H7 (cell line): ENCODE measurements around the gene ZNF609. TPM values are rescaled to one million over a fixed set of nuclear protein-coding genes. Genes with fewer than 3 reads are reported as not detected.

Source experiments
- DNase-seq: peaks from one replicate; pipeline ENCODE4 v3.0.0; 2012
- H3K27me3 ChIP-seq: 2 replicates; pipeline ENCODE4 v1.6.0; 2011; ENCODE audit warnings: mild to moderate bottlenecking, low read length; ENCODE audit not compliant: control insufficient read depth, insufficient read depth
- H3K36me3 ChIP-seq: replicated peaks from 2 replicates; pipeline ENCODE4 v1.5.1; 2011; ENCODE audit warnings: low read length; ENCODE audit not compliant: control insufficient read depth, insufficient read depth
- H3K4me3 ChIP-seq: 2 replicates; pipeline ENCODE4 v1.5.1; 2011; ENCODE audit warnings: low read depth, mild to moderate bottlenecking, control low read depth, low read length, moderate library complexity; ENCODE audit not compliant: insufficient read depth
- total RNA-seq: library from RNA; depleted of rRNA; stranded (reverse); fragments of >200 nt; shearing (Covaris generic); gene quantifications from 2 replicates; pipeline ENCODE4 v1.2.3, GENCODE V29; 2014

ZNF609 gene
- total RNA-seq, 1 experiment from 2014 or later, result 24.8 TPM

GRCh38 chr15:64665179-64665578 is 204.8 kb downstream of the ZNF609 start:
- no peak overlapping the region for H3K4me3 ChIP-seq
- DNase-seq, result no peak
- H3K27me3 ChIP-seq, result no peaks in the 10 kb centered on the region

GRCh38 chr15:64667736-64668161 is 207.4 kb downstream of the ZNF609 start:
- DNase-seq, result peak; percentile 49
- no peaks in the 10 kb centered on the region for H3K27me3 ChIP-seq
- H3K4me3 ChIP-seq, result no peak overlapping the region
- H3K36me3 ChIP-seq, result no peaks in the 10 kb centered on the region

More at GRCh38 chr15:64665179-64665578, 204.8 kb downstream of the ZNF609 start:
- H3K36me3 ChIP-seq, result no peaks in the 10 kb centered on the region

DNA sequence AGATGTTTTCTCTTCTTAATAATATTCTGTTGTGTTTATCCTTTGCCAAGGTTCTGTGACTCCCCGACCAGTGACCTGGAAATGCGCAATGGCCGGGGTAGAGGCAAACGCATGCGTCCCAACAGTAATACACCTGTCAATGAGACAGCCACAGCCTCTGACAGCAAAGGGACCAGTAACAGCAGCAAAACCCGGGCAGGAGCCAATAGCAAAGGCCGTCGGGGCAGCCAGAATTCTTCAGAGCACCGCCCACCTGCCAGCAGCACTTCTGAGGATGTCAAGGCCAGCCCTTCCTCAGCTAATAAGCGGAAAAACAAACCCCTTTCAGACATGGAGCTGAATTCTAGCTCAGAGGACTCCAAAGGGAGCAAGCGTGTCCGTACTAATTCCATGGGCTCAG is 213.5 kb downstream of the ZNF609 start:
- peaks cover 10% of the 10 kb centered on the region for H3K36me3 ChIP-seq

DNA sequence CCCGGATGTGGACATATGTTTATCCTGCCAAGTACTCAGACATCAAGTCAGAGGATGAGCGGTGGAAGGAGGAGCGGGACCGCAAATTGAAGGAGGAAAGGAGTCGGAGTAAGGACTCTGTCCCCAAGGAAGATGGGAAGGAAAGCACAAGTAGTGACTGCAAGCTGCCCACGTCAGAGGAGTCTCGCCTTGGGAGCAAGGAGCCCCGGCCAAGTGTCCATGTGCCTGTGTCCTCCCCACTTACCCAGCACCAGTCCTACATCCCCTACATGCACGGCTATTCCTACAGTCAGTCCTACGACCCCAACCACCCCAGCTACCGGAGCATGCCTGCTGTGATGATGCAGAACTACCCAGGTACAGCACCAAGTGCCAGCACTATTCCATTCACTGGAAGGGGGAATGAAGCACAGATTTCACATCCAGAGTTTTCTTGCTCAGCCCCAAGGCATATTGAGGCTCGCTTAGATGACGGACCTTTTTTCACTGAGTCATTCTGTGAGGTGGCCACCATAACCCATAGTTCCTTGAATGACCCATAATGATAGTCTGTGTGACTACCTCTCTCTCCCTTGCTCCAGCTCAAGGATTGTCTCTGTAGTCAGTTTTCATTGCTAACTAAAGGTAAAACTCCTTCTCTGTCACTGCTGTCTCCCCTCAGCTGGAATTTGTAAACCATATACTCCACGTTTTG is 217.9 kb downstream of the ZNF609 start:
- Histone ChIP-seq H3K36me3 (peaks cover 27% of the 10 kb centered on the region), H3K27me3 (no peaks in the 10 kb centered on the region), H3K4me3 (no peak overlapping the region)
- DNase-seq, result no peak

More for the DNA sequence above, 213.5 kb downstream of the ZNF609 start:
- no peak for DNase-seq
- no peak overlapping the region for H3K4me3 ChIP-seq
- no peaks in the 10 kb centered on the region for H3K27me3 ChIP-seq

- Histone ChIP-seq H3K27me3 (no peaks in the 10 kb centered on the region), H3K4me3 (no peak overlapping the region), H3K36me3 (peaks cover 28% of the 10 kb centered on the region)
- DNase-seq, result no peak
Observed at GRCh38 chr15:64680097-64680496, 219.7 kb downstream of the ZNF609 start.

- Histone ChIP-seq H3K4me3 (no peak overlapping the region), H3K27me3 (no peaks in the 10 kb centered on the region), H3K36me3 (peaks cover 28% of the 10 kb centered on the region)
- peak; percentile 91 for DNase-seq
Observed at GRCh38 chr15:64681424-64682024, 221.1 kb downstream of the ZNF609 start.

GRCh38 chr15:64682255-64682654 is 221.9 kb downstream of the ZNF609 start:
- H3K4me3 ChIP-seq, result no peak overlapping the region
- peaks cover 28% of the 10 kb centered on the region for H3K36me3 ChIP-seq
- DNase-seq, result no peak
- H3K27me3 ChIP-seq, result no peaks in the 10 kb centered on the region

DNA sequence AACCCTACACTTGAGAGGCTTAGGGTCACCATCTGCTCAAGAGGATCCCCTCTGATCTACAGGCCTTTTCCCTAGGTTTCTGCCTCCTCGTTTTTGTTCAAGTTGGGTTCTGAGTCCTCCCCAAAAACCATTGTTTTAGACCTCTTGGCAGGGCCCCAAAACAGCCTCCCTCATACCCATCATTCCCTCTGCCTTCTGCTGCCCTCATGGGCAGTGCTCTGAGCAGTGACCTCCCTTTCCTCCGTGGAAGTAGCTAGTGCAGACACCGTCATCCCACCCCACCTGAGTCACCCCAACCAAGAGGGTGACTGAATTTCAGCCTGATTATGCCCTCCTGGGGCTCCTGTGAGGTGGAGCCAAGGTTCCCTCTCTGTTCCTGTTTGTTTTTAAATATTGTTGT is 223.0 kb downstream of the ZNF609 start:
- peaks cover 32% of the 10 kb centered on the region for H3K36me3 ChIP-seq
- no peak for DNase-seq
- no peak overlapping the region for H3K4me3 ChIP-seq
- H3K27me3 ChIP-seq, result no peaks in the 10 kb centered on the region

GRCh38 chr15:64685230-64685888 is 225.0 kb downstream of the ZNF609 start:
- DNase-seq, result peak; percentile 50
- Histone ChIP-seq H3K27me3 (no peaks in the 10 kb centered on the region), H3K4me3 (no peak overlapping the region), H3K36me3 (peaks cover 36% of the 10 kb centered on the region)

DNA sequence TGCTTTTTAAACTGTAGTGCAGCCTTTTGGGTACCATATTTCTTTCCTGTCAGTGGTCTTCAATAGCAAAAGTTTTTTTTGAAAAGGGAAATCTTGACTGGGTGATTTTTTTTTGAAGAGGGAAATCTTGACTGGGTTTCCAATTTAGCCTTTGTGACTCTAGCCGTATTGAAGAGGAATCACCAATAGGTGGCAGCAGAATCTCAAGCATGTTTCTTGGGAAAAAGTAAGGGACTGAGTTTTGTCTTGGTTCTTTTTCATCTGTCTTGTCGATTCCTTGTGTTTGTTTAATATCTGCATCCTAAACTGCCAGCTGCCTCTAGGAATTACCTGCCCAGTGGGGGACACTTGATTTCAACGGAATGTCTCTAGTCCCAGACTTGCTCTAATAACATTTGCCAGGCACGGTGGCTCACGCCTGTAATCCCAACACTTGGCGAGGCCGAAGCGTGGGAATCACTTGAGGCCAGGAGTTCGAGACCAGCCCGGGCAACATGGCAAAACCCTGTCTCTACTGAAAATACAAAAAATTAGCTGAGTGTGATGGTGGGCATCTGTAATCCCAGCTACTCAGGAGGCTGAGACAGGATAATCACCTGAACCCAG is 225.9 kb downstream of the ZNF609 start:
- Histone ChIP-seq H3K36me3 (peaks cover 43% of the 10 kb centered on the region), H3K4me3 (no peak overlapping the region), H3K27me3 (no peaks in the 10 kb centered on the region)
- peak; percentile 65 for DNase-seq

DNA sequence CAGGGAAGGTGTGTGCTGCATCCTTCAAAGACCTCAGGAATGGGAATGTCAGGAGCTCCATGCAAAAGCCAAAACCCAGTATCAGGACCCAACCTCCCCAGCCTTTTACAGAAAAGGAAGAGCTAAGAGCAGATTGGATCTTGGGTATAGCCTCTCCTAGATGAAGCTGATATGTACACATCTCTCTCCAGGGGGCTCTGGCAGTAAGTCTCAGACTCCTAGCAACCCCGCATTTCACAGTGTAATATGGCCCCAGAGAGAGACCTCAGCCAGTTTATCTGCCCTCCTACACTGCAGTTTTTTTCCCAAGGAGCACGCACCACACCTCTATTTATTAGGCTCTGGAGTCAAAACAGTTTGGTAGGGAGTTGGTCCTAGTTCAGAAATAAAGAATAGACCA is 226.8 kb downstream of the ZNF609 start:
- peaks cover 42% of the 10 kb centered on the region for H3K36me3 ChIP-seq
- H3K4me3 ChIP-seq, result no peak overlapping the region
- DNase-seq, result no peak

GRCh38 chr15:64687688-64688087 is 227.3 kb downstream of the ZNF609 start:
- no peaks in the 10 kb centered on the region for H3K27me3 ChIP-seq
- no peak overlapping the region for H3K4me3 ChIP-seq
- H3K36me3 ChIP-seq, result peaks cover 38% of the 10 kb centered on the region
- no peak for DNase-seq

More for the DNA sequence above, 226.8 kb downstream of the ZNF609 start:
- no peaks in the 10 kb centered on the region for H3K27me3 ChIP-seq

DNA sequence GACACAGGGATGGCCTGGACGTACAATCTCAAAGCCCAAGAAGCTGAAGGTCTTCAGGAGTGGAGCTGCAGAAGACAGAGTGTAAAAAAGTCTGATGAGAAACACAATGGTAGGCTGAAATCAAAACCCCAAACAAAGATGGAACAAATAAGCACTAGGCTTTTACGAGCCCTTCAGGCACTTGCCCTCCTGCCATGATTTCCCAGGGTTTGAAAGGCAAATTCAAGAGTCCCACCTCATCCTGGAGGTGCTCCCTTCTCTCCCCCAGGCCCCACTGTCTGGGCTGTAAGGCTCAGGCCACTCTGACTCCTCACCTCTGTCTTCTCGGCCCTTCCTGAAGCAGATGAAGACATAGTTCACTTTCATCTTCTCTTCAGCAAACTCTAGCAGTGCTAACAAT is 228.4 kb downstream of the ZNF609 start:
- peaks cover 44% of the 10 kb centered on the region for H3K36me3 ChIP-seq
- H3K4me3 ChIP-seq, result no peak overlapping the region
- DNase-seq, result no peak
- no peaks in the 10 kb centered on the region for H3K27me3 ChIP-seq

DNA sequence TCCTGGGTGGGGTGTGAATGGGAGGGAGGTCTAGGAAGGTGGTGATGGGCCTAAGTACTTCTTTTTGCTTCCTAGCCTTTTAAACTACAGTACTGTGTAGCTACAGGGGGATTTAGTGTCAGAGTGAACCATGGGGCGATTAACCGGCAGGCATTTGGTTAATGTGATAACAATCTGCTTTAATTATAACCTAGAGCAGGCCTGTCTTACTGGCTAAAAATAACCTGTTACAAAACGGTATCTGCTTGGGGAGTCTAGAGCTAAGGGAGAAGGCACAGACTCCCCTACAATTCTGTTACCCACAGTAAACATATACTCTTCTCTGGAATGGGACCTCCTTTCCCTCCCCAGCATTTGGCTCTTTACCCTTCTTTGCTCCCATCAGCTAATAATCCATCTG is 229.6 kb downstream of the ZNF609 start:
- no peak for DNase-seq
- H3K4me3 ChIP-seq, result no peak overlapping the region
- no peaks in the 10 kb centered on the region for H3K27me3 ChIP-seq
- peaks cover 44% of the 10 kb centered on the region for H3K36me3 ChIP-seq
